DMS53 (cell line): Measurements from ENCODE around the gene MAGI3.
"Not testable (repeated sequence)": the region's sequence is repeated elsewhere in the genome, so short reads cannot be mapped to it uniquely, and the experiment has no call there.

Experiments
- DNase-seq: peaks from one replicate; lab custom pipeline; 2025; lab: John Stamatoyannopoulos, UW

The MAGI3 gene

DNA sequence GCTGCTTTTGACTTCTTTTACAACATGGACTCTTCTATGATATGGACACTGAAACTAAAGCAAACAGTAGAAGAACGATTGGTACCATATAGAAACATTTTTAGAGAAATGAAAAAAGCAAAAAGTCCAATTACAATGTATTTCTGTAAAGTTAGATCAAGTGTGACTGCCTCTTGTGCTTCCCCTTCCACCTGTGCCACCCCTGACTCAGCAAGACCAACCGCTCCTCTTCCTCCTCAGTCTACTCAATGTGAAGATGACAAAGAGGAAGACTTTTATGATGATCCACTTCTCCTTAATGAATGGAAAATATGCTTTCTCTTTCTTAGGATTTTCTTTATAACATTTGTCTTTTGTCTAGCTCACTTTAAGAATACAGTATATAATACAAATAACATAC, 302.0 kb downstream of the MAGI3 start:
- no peak for DNase-seq

DNA sequence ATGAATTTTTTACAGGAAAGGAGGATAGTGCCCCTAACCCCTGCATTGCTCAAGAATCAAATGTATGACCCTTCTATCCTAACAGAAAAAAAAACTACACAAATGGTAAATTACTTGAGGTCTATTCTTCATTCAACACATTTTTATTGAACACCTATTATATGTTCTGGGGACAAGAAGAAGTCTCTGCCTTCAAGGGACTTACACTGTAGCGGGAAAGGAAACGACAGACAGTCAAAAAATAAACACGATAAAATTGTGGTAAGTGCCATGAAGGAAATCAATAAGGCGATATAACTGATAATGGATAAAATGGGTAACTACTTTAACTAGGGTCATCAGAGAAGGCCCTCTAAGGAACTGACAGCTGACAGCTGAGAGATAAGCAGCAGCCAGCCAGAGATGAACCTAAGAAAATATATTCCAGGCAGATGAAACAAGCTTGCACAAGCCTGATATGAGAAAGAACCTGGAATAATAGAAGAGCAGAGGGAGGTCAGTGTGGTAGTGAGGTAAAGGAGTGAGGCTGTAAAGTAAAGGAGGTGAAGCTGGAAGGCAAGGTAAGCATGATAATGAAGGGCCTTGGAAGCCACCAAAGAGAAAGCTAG, 302.6 kb downstream of the MAGI3 start:
- no peak for DNase-seq

DNA sequence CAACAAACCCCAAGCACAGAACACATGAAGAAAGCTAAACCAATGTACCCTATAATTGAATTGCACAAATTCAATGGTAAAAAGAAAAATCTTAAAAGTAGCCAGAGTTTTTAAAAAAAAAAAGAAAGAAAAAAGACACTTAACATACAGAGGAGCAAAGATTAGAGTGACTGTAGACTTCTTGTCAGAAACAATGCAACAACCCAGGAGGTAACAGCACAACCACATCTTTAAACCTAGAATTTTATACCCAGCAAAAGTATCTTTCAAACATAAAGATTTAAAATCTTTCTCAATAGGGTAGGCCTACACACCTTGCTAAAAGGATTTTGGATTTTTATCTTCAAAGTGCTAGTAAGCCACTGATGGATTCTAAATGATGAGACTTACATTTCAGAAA, 304.6 kb downstream of the MAGI3 start:
- DNase-seq, result no peak

DNA sequence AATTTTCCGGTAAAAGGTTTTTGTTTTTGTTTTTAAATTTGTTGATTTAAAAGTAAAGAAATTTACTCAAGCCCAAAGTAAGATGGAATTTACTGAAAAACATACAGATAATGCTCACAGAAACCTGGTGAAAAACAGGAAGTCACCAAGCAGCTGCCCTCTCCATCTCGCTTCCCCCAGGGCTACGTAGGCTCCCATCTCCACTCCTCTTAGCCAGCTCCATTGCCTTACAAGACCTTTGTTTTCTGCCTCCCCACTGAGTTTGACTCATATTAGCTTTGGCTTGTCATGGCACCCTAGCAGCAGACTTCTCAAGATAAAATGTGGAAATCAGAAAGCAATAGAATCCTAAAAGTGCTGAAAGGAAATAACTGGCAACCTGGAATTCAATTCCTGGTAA, 311.1 kb downstream of the MAGI3 start:
- DNase-seq, result no peak

DNA sequence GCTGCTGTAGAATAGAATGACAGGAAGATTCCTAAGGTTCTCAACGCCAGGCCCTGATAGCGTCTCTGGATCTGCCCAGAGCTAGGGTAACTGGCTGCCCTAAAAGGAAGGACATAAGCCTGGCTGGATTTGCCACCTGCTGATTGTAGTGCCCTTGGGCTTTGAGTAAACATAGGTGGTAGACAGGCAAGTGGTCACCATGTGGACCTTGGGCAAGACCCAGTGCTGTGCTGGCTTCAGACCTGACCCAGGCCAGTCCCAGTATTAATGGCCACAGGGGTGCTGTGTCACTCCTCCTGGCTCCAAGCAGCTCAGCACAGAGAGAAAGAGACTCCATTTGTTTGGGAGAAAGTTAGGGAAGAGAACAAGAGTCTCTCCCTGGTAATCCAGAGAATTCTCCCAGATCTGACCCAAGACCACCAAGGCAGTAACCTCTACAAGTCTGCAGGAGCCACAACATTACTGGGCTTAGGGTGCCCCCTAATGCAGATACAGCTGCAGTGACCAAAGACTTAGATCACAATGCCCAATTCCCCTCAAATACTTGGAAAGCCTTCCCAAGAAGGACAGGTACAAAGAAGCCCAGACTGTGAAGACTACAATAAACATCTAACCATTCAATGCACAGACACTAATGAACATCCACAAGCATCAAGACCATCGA, 324.4 kb downstream of the MAGI3 start:
- no peak for DNase-seq

DNA sequence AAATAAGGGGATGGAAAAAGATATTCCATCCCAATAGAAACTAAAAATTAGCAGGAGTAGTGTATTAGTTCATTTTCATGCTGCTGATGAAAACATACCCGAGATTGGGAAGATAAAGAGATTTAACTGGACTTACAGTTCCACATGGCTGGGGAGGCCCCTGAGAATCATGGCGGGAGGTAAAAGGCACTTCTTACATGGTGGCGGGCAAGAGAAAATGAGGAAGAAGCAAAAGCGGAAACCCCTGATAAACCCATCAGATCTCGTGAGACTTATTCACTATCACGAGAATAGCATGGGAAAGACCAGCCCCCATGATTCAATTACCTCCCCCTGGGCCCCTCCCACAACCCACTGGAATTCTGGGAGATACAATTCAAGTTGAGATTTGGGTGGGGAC, 327.2 kb downstream of the MAGI3 start:
- DNase-seq, result not testable (repeated sequence)

DNA sequence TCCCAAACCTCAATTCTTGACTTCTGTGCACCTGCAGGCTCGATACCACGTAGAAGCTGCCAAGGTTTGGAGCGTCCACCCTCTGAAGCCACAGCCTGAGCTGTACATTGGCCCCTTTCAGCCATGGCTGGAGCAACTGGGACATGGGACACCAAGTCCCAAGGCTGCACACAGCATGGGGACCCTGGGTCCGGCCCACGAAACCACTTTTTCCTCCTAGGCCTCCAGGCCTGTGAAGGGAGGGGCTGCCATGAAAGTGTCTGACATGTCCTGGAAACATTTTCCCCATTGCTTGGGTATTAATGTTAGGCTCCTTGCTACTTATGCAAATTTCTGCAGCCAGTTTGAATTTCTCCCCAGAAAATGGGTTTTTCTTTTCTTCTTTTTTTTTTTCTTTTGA, 328.3 kb downstream of the MAGI3 start:
- not testable (repeated sequence) for DNase-seq

DNA sequence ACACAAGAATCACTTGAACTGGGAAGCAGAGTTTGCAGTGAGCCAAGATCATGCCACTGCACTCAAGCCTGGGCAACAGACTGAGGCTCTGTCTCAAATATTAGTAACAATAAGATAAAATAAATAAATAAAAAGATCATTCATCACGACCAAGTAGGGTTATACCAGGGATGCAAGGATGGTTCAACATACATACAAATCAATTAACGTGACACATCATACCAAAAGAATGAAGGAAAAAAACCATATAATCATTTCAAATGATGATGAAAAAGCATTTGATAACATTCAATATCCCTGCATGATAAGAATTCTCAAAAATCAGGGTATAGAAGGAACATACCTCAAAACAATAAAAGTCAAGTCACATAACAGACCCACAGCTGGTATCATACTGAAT, 330.7 kb downstream of the MAGI3 start:
- DNase-seq, result no peak

DNA sequence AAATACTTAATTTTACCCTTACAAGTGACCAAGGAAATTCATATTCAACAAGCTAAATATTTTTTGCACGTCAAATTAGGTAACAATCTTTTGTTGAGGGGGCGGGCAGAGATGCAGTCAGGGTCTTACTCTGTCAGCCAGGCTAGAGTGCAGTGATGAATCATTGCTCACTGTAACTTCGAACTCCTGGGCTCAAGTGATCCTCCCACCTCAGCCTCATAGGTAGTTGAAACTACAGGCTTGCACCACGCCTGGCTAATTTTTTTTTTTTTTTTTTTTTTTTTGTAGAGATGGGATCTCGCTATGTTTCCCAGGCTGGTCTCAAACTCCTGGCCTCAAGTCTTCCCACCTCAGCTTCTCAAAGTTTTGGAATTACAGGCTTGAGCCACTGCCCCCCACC, 342.5 kb downstream of the MAGI3 start:
- no peak for DNase-seq

DNA sequence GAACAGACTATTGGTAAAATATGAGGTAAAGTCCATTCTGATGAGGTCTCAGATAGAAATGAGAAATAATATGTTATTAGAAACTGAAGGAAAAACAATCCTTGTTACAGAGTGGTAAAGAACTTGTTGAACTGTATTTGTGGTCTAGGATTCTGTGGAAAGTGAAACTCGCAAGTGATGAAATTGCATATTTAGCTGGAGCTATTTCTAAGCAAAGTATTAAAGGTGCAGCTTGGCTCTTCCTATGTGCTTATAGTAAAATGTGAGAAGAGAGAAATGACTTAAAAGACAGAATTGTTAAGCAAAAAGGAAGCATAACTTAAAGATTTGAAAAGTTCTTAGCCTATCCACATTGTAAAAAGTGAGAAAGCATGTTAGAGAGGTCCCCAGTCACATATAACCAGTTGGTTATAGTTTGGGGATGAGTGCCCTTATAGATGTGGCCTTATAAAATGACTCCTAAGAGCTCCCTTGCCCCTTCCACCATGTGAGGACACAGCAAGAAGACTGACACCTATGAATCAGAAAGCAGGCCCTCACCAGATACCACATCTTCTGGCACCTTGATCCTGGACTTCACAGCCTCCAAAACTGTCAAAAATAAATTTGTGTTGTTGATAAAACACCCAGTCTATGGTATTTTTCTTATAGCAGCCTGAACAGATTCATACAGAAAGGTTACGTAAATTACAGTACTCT, 344.2 kb downstream of the MAGI3 start:
- no peak for DNase-seq
